ENCODE data around the gene PLCB1. TPM values are rescaled to one million over a fixed set of nuclear protein-coding genes. Genes with fewer than 3 reads are reported as not detected.

PLCB1 gene
- total RNA-seq (2022; extraction: Qiagen RNA extraction) = 0.33 to 0.94 TPM (median 0.57 TPM) in 5 replicates

DNA sequence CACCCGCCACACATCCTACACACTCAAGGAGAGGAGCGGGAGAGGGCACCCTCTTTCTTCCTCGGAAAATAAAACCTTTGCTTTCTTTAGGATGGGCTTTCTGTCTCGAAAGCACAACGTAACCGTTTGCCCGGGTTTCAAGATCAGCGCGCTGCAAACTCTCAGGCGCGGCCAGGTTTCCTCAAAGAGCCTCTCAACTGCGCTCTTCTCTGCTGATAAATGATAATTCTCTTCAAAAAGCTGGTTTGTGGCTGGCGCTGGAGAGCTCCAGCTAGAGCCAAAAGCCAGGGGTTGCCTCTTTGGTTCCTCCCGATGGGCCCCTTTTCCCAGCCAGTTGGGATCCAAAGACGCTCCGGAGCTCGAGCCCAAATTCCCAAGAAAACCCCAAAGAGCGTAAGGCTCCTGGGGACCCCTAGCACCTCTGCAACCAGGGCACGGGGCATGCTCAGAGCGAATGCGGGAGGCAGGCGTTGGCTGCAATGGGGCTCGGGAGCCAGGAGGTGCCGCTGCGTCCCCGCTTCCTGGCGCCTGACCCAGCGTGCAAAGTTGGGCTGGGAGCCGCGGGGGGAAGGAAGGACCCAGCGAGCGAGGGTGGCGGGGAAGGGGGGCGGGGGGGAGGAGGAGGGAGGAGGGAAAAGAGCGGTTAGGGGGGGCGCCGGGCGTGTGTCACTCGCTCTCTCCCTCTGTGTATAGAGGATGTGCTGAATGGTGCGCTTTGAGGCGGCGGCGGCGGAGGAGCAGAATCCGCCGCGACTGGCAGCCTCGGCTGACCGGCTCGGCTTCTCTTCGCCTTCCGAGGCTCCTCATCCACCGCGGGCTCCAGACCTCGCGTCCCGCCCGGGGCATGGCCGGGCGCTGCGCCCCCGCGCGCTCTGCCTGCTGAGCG lies at the start of gene PLCB1:
Gene PLCB1, plus strand, starts transcription at position 669 of the 886 bp plus-strand sequence. CDS start 386 bp downstream, outside the sequence.

Other genes with a start within 250 kb of the PLCB1 start
- not detected in 5 replicates for gene HAO1, start 191.8 kb upstream of the PLCB1 start, total RNA-seq (2022; extraction: Qiagen RNA extraction)
- 17.5 to 21.4 TPM (median 17.5 TPM) in 5 replicates for gene TMX4, start 112.5 kb upstream of the PLCB1 start, total RNA-seq (2022; extraction: Qiagen RNA extraction)

All from A549 treated with AZD2906 at 1 μM for 4 hours (cell line).